ENCODE measurements around the gene FPGS. TPM values are rescaled to one million over a fixed set of nuclear protein-coding genes. Genes with fewer than 3 reads are reported as not detected.

FPGS gene
- total and polyA plus RNA-seq, 8 donors, result 38.8 to 97.4 (median 51.8) TPM

GRCh38 chr9:127846443-127847177 is 43.9 kb downstream of the FPGS start:
- peak overlapping the region in 1 of 2 donors; percentile 18 for H3K4me3 ChIP-seq
- H3K36me3 ChIP-seq, result peaks cover 0 to 50% of the 10 kb centered on the region in 2 donors
- intact Hi-C loops (cut with DNase I), result no loop called here
- ATAC-seq (peak; percentile 41), DNase-seq (no peak)
- H3K27ac ChIP-seq, result peak overlapping the region; percentile 64 to 76
- peaks cover 0 to 16% of the 10 kb centered on the region in 2 donors for H3K9me3 ChIP-seq
- H3K4me1 ChIP-seq, result peaks cover 8 to 69% of the 10 kb centered on the region in 2 donors
- H3K27me3 ChIP-seq, result no peaks in the 10 kb centered on the region
- TF ChIP-seq, protein P1, sequence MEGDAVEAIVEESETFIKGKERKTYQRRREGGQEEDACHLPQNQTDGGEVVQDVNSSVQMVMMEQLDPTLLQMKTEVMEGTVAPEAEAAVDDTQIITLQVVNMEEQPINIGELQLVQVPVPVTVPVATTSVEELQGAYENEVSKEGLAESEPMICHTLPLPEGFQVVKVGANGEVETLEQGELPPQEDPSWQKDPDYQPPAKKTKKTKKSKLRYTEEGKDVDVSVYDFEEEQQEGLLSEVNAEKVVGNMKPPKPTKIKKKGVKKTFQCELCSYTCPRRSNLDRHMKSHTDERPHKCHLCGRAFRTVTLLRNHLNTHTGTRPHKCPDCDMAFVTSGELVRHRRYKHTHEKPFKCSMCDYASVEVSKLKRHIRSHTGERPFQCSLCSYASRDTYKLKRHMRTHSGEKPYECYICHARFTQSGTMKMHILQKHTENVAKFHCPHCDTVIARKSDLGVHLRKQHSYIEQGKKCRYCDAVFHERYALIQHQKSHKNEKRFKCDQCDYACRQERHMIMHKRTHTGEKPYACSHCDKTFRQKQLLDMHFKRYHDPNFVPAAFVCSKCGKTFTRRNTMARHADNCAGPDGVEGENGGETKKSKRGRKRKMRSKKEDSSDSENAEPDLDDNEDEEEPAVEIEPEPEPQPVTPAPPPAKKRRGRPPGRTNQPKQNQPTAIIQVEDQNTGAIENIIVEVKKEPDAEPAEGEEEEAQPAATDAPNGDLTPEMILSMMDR (IDR thresholded peaks at IDR 0.05), result no peak

GRCh38 chr9:127847178-127847510 is 44.5 kb downstream of the FPGS start:
- peaks cover 0 to 46% of the 10 kb centered on the region in 2 donors for H3K36me3 ChIP-seq
- intact Hi-C loops (cut with DNase I), result no loop called here
- no peaks in the 10 kb centered on the region for H3K27me3 ChIP-seq
- H3K27ac ChIP-seq, result peak overlapping the region; percentile 64 to 76
- peaks cover 8 to 70% of the 10 kb centered on the region in 2 donors for H3K4me1 ChIP-seq
- DNase-seq (no peak), ATAC-seq (peak; percentile 49)
- H3K9me3 ChIP-seq, result peaks cover 0 to 16% of the 10 kb centered on the region in 2 donors
- TF ChIP-seq, protein P1 (IDR thresholded peaks at IDR 0.05), result no peak
- peak overlapping the region in 1 of 2 donors; percentile 18 for H3K4me3 ChIP-seq

GRCh38 chr9:127847833-127848755 is 45.4 kb downstream of the FPGS start:
- Histone ChIP-seq H3K4me1 (peaks cover 8 to 70% of the 10 kb centered on the region in 2 donors), H3K27me3 (no peaks in the 10 kb centered on the region), H3K27ac (peak overlapping the region; percentile 64 to 76), H3K9me3 (peaks cover 0 to 16% of the 10 kb centered on the region in 2 donors), H3K4me3 (peak overlapping the region in 1 of 2 donors; percentile 18), H3K36me3 (peaks cover 0 to 44% of the 10 kb centered on the region in 2 donors)
- no peak for DNase-seq
- TF ChIP-seq, protein P1 (IDR thresholded peaks at IDR 0.05), result no peak
- intact Hi-C loops (cut with DNase I), result no loop called here
- no peak for ATAC-seq

GRCh38 chr9:127848756-127849504 is 46.2 kb downstream of the FPGS start:
- peak overlapping the region in 1 of 2 donors; percentile 73 for H3K4me3 ChIP-seq
- ATAC-seq, result no peak
- intact Hi-C loops (cut with DNase I), result no loop called here
- H3K27me3 ChIP-seq, result no peaks in the 10 kb centered on the region
- TF ChIP-seq, protein P1 (IDR thresholded peaks at IDR 0.05), result no peak
- H3K27ac ChIP-seq, result peak overlapping the region in 1 of 2 donors; percentile 85
- peaks cover 0 to 40% of the 10 kb centered on the region in 2 donors for H3K36me3 ChIP-seq
- H3K4me1 ChIP-seq, result peaks cover 8 to 69% of the 10 kb centered on the region in 2 donors
- H3K9me3 ChIP-seq, result peaks cover 0 to 16% of the 10 kb centered on the region in 2 donors
- no peak for DNase-seq

Data from left lung (tissue), 10 donors.